Measurements from ENCODE around the gene EPAS1. TPM values are rescaled to one million over a fixed set of nuclear protein-coding genes. Genes with fewer than 3 reads are reported as not detected.

EPAS1 gene
- total and polyA plus RNA-seq, 9 of the 15 experiments (the other 6 are each of a cell fraction or from before 2014, with no cell fraction given): 0.25 to 11.2 (median 4.1) TPM

DNA sequence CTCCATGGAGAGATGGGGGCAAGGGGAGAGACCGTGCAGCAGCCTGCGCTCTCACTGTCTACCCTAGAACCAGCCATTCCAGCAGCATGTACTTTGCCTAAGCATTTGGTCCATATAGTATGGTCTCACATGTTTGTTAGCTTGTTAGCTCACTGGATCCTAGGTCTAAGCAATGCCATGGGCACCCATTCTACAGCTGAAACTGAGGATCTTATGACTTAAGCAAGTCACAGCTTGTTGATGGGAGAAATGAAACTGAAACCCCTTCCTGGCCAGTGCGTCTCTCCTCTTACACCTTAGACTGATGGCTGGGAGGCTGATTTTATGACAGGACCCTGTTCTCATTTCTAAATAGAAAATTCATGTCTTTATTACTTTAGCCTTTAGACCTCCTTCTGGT lies 90.1 kb downstream of the EPAS1 start:
- Histone ChIP-seq H3K9me3 (replicated peaks; ENCODE audit: control insufficient read depth, insufficient read depth, low read depth, low read length) (no peaks in the 10 kb centered on the region), H2AFZ (ENCODE audit: low read depth, low read length) (no peak overlapping the region), H3K36me3 (ENCODE audit: control insufficient read depth, insufficient read depth, low read length) (peaks cover 12% of the 10 kb centered on the region; the same call in 2 of the 3 replicates), H3K9me1 (ENCODE audit: control insufficient read depth, insufficient read depth, low read length) (no peaks in the 10 kb centered on the region), H3K27me3 (ENCODE audit: control insufficient read depth in 2 of 2, insufficient read depth in 2 of 2, low read length in 2 of 2) (no peaks in the 10 kb centered on the region), H3K27ac (ENCODE audit: extremely low read depth, low read depth, low read length) (no peak overlapping the region), H4K20me1 (replicated peaks; ENCODE audit: control insufficient read depth, insufficient read depth, low read length) (no peaks in the 10 kb centered on the region), H3K4me3 (no peak overlapping the region), H3K4me2 (ENCODE audit: insufficient read depth, low read length) (no peak overlapping the region), H3K4me1 (replicated peaks in 1 of 2; ENCODE audit: control insufficient read depth in 2 of 2, insufficient read depth in 2 of 2, low read length in 2 of 2) (peaks cover 0 to 3% of the 10 kb centered on the region in 2 experiments; a peak in 1 of 5 replicates), H3K79me2 (ENCODE audit: control insufficient read depth, insufficient read depth, low read length) (no peaks in the 10 kb centered on the region), H3K9ac (ENCODE audit: insufficient read depth in 1 of 2, low read depth in 2 of 2, low read length in 2 of 2) (no peak overlapping the region)
- BruUV-seq (replicated peaks): no TSS peak
- ATAC-seq (no peak), DNase-seq (ENCODE audit: extremely low read depth in 1 of 4, low spot score in 3 of 4) (no peak), FAIRE-seq (peak; percentile 67)
- intact Hi-C loops (cut with micrococcal nuclease) (no loop called here), in situ Hi-C loops (cut with MboI) (no loop called here)
- ChIA-PET POLR2A (interaction anchor here (1.0 kb wide), 1 partner anchor 47 kb away, joined by 4 read pairs; no protein-coding TSS in a partner anchor), CTCF (ENCODE audit: low intra/inter-chr PET ratio) (no interaction called here)
- TF ChIP-seq ZBTB1 (CRISPR knock-in tag; IDR thresholded peaks at IDR 0.05; ENCODE audit: borderline replicate concordance, low read depth) (no peak), ZNF121 (CRISPR knock-in tag; conservative IDR thresholded peaks at IDR 0.05) (no peak), HDGF (IDR thresholded peaks at IDR 0.05) (no peak), ZNF212 (CRISPR knock-in tag; IDR thresholded peaks at IDR 0.05) (no peak), XRCC3 (IDR thresholded peaks at IDR 0.05) (no peak), RFX1 (IDR thresholded peaks at IDR 0.05) (no peak), ILK (tag; IDR thresholded peaks at IDR 0.05; ENCODE audit: borderline replicate concordance, low read depth) (no peak), ZNF408 (CRISPR knock-in tag; IDR thresholded peaks at IDR 0.05; ENCODE audit: low read depth) (no peak), NCOA4 (IDR thresholded peaks at IDR 0.05; ENCODE audit: partially characterized antibody) (no peak), TAF7 (tag; IDR thresholded peaks at IDR 0.05) (no peak), HMGXB4 (CRISPR knock-in tag; IDR thresholded peaks at IDR 0.05) (no peak), HLTF (IDR thresholded peaks at IDR 0.05) (no peak), TEAD2 (tag; IDR thresholded peaks at IDR 0.05) (no peak)
- TF ChIP-seq, protein P1, sequence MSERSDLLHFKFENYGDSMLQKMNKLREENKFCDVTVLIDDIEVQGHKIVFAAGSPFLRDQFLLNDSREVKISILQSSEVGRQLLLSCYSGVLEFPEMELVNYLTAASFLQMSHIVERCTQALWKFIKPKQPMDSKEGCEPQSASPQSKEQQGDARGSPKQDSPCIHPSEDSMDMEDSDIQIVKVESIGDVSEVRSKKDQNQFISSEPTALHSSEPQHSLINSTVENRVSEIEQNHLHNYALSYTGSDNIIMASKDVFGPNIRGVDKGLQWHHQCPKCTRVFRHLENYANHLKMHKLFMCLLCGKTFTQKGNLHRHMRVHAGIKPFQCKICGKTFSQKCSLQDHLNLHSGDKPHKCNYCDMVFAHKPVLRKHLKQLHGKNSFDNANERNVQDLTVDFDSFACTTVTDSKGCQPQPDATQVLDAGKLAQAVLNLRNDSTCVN (CRISPR knock-in tag; IDR thresholded peaks at IDR 0.05): no peak
- 64% methylated on average over 3 of the region's 3 CpGs for WGBS (ENCODE audit: insufficient coverage, low coverage, missing lambda C conversion rate)
